GM19452 (cell line): ENCODE measurements around the gene USP24.
"Not testable (repeated sequence)": the region's sequence is repeated elsewhere in the genome, so short reads cannot be mapped to it uniquely, and the experiment has no call there.

Experiments used
- ATAC-seq: cut with Tn5 transposase; IDR thresholded peaks from one replicate; pipeline ENCODE4 v1.9.1; 2021; ENCODE audit not compliant: unreplicated experiment

Gene USP24

DNA sequence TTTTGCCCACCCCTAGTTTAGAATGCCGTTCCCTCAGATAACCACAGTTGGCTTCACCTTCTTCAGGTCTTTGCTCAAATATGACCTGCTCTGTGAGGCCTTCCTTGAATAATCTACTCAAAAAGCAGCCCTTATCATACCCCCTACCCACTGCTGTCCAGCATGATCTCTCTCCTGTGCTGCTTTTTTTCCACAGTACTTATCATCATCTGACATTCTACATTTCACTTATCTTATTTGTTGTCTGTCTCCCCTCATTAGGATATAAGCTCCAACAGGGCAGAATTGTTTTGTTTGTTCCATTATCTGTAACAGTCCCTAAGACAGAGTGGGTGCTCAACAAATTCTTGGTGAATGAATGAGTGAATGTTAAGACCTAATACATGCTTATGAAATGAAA lies 18.1 kb downstream of the USP24 start:
- ATAC-seq: no peak

DNA sequence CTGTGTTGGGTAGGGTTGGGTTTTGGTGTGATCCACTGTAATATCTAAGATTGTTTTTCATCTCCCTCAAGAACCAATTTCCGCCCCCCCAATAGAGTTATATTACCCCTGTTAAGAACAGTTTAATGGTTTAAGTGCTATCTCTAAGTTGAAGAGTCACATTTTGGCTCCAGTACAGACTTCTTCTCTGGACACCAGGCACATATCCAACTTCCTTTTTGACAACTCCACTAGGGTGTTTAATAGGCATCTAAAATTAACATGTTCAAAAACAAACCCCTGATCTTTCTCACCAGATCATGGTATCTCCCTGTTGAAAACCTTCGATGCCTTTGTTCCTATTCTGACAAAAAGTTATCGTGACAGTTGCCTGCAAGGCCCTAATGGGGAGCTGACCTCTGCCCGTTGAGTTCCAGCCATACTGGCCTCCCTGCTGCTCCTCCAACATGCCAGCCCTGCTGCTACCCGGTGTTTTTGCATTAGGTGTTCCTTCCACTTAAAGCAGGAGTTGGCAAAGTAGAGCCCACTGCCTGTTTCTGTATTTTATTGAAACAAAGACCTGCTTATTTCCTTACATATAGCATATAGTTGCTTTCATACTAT lies 18.6 kb downstream of the USP24 start:
- no peak for ATAC-seq

DNA sequence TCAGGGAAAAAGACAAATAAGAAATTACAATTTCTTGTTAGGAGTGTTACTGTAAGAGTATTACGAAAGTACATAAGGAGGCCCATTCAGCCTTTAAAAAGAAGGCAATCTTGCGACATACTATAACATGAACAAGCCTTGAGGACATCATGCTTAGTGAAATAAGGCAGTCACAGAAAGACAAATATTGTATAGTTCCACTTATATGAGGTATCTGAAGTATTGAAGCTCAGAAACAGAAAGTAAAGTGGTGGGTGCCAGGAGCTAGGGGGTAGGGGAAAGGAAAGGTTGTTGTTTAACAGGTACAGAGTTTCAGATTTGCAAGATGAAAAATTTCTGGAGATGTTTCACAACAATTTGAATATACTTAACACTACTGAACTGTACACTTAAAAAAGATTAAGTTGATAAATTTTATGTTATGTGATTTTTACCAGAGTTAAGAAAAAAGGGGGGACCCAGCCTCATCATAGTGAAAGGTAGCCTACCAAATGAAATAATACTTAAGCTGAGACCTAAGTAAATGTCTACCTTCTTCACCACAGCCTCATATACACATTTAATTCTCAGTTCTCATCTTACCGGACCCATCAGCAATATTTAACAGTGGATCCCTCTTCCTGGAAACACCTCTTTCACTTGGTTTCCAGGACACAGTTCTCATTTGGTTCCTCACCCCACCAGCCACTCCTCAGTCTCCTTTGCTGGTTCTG lies 19.5 kb downstream of the USP24 start:
- ATAC-seq: peak; percentile 83

DNA sequence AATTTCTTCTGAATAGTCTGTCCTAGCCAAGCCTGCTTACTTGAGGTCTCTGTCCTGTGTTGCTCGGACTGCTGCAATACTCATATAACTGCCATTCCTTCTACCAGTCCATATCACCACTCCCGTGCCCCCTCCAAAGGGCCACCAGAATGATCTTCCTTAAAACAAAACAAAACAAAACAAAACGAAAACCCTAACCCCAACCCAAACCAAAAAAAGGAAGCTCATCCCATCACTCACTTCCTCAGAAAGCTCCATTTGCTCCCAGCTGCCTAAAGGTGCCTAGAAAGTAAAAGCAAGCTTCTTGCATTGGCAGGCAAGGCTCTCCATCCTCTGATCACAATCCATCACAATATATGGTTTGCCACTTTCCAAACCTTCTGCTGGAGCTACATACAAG lies 20.3 kb downstream of the USP24 start:
- no peak for ATAC-seq

DNA sequence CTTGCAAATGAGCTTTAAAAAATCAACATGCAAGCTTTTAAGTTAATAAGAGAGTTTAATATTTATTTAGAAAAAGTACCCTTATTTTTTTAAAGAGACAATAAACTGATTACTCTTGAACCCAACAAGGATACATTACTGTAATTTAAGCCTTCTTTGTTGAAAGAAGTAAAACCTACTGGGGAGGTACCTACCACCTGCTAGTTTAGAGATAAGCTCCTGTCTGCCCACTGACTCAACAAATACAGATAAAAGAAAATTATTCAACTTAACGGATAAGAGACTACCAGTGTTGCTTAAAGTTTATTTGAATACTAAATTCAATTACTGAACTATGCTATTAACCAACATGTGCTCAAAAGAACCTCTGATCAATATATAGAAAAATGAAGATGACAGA lies 23.1 kb downstream of the USP24 start:
- ATAC-seq: no peak

DNA sequence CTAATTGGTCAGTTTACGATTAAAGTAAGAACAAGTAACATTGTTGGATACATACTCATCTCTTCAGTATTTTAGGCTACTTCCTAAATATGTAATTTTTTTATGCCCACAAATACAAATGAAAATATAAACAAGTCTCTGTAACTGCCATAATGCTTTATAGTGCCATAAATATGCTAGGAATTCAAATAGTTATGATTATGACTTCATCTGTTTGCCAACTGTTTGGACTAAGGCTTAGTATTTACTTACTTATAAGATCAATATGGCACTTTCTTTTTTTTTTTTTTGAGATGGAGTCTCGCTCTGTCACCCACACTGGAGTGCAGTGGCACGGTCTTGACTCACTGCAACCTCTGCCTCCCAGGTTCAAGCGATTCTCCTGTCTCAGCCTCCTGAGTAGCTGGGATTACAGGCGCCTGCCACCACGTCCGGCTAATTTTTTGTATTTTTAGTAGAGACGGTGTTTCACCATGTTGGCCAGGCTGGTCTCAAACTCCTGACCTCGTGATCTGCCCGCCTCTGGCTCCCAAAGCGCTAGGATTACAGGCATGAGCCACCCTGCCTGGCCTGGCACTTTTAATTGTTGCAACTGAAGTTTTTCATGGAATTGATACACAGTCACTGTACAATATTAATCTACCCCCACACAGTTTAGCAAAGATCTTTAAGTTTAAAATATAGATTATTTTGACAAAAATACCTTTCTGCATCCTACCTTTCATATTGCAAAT lies 23.8 kb downstream of the USP24 start:
- not testable (repeated sequence) for ATAC-seq

DNA sequence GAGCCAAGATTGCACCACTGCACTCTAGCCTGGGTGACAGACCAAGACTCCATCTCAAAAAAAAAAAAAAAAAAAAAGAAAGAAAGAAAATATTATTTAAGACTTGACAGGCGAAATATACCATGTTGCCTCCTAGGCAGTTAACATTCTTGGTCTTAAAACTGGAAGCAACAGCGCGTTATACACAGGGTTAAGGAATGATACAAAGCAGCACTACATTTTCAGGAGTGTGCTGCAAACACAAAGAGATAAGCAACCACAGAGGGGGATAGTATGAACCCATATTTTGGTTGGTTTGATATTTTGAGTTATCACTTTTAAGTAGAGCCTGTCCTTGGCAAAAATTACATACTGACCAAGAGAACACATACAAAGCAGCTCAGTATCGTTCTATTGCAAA lies 25.1 kb downstream of the USP24 start:
- ATAC-seq: no peak

DNA sequence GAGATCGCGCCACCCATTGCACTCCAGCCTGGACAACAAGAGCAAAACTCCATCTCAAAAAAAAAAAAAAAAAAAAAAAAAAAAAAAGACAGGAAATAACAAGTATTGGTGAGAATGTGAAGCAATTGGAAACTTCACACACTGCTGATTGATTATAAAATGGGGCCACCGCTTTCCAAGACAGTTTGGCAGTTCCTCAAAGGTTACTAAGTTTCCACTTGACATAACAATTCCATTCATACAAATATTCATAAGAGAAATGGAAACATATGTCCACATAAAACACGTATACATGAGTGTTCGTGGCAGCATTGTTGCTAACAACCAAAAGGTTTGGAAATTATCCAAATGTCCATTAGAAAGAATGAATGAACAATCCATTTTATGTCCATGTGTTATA lies 26.3 kb downstream of the USP24 start:
- ATAC-seq: no peak

DNA sequence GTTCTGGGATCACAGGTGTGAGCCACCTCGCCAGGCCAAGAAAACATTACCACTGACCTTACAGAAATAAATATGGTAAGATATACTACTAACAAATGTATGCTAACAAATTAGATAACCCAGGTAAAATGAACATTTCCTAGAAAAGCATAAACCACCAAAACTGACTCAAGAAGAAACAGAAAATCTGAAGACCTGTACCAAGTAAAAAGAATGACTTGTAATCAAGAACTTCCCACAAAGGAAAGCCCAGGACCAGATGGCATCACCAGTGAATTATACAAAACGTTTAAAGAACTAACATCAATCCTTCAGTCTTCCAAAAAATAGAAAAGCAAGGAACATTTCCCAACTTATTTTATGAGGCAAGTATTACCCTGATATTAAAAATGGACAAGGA lies 29.3 kb downstream of the USP24 start:
- no peak for ATAC-seq

DNA sequence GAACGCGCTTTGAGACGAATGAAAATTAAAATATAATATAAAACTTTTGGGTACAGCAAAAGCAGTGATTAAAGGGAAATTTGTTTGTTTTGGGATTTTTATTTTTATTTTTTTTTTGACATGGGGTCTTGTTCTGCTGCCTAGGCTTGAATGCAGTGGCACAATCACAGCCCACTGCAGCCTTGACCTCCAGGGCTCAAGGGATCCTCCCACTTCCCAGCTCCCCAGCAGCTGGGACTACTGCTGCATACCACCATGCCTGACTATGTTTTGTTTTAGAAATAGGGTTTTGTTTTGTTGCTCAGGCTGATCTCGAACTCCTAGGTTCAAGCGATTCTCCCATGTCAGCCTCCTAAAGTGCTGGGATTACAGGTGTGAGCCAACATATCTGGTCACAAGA lies 30.3 kb downstream of the USP24 start:
- no peak for ATAC-seq

DNA sequence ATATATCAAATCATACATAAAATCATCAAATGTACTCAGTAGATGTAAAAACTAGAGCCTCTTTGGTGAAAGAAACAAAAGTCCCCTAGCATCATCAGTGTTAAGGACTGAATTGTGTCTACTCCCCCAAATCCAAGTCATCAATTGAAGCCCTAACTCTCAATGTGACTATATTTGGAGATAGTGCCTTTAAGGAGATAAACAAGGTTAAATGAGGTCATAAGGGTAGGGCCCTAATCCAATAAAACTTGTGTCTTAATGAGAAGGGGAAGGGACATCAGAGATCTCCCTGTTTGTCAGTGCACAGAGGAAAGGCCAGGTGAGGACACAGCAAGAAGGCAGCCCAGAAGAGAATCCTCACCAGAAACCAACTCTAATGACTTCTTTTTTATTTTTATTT lies 33.5 kb downstream of the USP24 start:
- no peak for ATAC-seq

DNA sequence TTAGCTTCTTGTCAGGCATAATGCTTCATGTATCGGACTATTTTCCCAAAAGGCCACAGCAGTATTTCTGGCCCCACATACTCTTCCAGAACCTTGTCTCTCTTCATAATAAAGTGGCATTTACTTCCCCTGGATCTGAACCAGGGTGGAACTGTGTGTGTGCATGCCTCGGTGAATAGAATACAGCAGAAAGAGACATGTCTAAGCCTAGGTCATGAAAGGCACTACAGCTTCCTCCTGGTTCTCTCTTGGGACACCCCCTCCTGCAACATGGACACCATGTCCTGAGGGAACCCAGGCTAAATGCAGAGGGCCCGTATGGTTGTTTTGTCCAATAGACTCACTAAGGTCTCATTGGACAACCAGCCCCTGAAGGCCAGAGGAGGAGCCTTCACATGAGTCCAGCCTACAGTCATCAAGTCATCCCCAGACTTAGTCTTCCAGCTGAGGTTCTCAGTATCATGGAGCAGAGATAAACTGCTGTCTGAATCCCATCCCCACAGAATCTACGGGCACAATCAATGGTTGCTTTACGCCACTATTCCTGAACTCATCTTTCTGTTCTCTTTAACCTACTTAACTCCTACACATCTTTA lies 35.0 kb downstream of the USP24 start:
- ATAC-seq: no peak

DNA sequence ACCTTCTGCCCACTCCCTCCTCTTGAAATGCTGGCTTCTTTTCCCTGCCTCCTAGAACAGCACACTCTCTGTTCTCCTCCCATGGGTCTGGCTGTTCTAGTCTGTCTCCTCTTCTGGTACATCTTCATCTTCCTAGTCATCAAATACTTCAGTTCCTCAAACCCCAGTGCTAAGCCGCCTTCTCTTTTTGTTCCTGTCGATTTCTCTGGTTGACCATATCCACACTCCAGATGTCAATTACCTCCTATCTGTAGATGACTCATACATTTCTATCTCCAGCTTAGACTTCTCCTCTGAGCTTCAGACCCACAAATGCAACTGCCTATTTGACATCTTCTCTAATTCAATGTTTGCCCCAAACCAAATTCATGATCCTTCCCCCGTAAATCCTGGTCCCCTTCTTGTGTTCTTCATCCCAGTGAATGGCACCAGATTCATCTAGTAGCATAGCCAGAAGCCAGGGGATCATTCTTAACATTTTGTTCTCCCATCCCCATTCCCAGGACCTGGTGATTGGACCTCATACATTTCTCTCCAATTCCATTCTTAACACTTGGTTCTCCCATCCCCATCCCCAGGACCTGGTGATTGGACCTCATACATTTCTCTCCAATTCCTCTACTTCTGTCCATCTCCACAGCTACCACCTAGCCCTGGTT lies 35.9 kb downstream of the USP24 start:
- no peak for ATAC-seq

DNA sequence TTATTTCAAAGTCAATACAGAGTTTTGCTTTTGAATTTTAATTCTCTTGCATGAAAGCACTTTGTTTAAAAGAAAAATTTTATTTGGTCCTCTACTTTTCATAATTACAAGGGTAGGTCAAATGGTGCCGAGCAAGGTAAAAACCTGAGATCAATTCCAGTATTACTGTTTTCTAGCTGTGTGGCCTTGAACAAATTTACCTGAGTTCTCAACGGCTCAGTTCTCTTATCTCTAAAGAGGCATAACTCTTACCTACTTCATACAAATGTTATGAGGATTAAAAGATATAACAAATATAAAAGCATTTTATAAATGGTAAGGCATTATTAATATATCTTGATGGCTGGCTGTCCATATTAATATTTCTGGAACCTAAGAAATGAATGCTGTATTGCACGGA lies 42.5 kb downstream of the USP24 start:
- ATAC-seq: no peak

DNA sequence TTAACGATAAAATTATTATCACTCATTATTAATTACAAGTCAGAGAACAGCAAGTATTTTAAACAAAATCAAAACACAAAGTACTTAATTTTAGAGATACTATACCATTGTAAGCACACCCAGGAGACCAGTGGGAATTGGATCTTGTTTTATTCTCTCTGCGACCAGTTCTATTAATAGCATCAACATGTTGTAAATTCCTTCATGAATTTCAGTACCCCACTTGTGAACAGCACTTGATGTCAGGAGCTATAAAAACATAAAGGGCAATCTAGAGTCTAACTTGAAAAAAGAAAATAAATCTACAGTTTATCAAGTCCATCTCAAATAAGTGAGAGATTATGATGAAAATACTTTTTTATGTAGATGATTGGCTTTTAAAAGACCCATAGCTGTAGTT lies 42.9 kb downstream of the USP24 start:
- no peak for ATAC-seq

DNA sequence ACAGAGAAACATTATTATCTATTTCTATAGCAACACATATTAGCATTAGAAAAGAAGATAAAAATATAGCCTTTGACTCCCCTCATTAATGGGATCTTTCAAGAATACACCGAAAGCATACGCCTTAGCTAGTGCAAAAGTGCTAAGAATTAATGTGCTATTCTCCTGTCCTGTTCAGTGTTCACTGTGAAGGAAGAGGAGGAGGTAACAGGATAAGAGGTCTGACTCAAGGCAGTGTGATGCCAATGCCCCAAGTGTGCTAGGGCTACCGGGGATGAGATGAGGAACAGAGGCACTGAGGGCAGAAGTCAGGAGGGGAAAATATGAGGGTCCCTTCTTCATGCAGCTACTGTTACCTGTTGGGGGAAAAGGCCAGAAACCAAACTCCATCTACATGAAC lies 43.5 kb downstream of the USP24 start:
- ATAC-seq: no peak

DNA sequence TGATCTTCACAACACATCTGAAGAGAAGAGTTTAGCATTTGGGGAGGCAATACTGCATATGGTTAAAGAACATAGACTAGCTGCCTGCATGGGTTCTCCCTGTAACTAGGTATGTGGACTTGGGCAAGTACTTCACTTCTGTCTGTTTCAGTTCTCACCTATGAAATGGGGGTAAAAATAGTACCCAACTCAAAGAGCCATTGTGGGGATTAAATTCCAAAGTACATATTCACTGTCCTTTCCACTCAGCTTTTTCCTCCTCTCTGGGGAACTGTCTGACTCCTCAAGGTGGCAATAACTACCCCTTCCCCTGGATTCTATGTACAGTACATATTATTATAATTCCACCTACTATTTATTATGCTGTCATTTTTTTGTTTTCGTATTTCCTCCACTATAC lies 44.7 kb downstream of the USP24 start:
- no peak for ATAC-seq

DNA sequence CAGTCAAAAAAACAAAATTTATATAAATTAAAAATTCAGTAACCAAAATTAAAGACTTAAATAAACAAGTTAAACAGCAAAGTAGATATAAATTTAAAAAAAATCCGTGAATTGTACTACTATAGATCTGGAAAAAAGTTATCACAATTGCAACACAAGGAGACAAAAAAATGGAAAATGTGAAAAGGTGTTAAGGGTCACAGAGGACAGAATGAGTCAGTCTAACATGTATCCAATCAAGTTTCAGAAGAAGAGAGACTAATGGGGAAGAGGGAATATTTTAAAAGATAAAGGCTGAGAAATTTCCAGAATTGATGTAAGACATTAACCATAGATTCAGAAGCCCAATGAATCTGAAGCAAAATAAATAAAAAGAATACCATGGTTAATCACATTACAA lies 46.0 kb downstream of the USP24 start:
- no peak for ATAC-seq

DNA sequence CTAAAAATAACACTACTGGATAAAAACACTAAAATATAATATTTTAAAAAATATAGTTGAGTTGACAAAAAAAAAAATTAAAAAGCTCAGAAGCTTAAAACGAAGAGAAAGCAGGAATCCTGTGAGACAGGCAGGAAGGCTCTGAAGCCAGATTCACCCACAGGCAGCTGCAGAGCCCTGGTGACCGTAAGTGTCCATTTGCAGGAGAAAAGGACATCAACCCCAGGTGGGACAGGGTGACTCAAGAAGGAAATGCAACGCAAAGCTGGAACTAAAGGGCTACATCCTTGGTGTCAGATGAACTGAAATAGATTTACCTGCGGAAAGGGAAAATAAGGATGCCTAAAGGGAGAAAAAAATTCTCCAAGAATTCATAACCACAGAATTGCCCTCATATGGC lies 46.8 kb downstream of the USP24 start:
- no peak for ATAC-seq

DNA sequence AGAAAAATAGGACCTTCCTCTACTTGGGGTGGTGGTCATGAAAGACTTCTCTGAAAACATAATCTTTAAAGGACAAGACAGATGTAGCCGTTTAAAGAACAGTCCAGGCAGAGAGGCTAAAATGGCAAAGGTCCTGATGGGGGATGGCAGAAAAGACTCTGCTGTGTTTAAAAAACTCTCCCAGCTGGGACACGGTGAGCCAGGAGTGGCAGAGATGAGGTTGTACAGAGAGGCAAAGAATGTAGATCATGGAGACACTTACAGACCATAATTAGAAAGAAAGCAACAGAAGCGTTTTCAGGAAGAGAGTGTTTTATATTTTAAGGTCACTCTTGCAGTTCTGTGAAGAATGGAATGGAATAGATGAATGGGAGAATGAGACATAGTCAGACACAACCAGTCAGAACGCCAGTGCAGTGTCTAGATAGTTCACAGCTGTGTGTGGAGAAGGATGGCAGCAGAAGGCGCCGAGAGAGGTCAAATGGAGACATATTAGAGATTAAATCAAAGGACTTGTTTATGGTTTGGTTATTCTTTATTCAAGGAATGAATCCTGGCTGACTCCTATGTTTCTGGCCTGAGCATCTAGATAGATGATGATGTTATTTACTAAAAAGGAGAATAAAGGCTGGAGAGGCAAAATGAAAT lies 47.8 kb downstream of the USP24 start:
- ATAC-seq: no peak

DNA sequence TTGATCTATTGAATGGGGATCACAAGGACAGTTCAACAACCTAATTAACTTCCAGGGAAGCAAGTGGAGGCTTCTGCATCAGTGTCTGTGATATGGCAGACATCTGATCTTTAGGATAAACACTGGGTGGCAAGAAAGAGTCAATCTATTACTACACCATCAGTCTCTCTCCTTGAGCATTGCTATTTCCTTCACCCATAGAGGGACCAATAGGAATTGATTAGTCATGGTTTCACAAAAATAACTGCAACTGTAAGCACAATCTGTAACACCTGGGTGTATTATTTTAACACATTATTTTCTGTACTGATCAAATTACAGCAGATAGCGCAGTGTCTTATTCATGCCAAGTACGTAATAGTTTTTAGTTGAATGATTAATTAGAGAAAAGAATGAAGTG lies 50.3 kb downstream of the USP24 start:
- no peak for ATAC-seq
